ENCODE data around the gene ZNF511. TPM values are rescaled to one million over a fixed set of nuclear protein-coding genes. Genes with fewer than 3 reads are reported as not detected.

ZNF511 gene
- total RNA-seq, 1 donor from 2014 or later: 25.5 TPM

- H3K4me3 Mint-ChIP-seq (ENCODE audit: unreplicated experiment): peak overlapping the region; percentile 20
- no peak overlapping the region for H2AFZ ChIP-seq (ENCODE audit: low read depth, low read length)
- no peak overlapping the region for H3K27ac ChIP-seq (ENCODE audit: low read depth, low read length)
Measured at GRCh38 chr10:133277993-133278576, 30.6 kb upstream of the ZNF511 start.

DNA sequence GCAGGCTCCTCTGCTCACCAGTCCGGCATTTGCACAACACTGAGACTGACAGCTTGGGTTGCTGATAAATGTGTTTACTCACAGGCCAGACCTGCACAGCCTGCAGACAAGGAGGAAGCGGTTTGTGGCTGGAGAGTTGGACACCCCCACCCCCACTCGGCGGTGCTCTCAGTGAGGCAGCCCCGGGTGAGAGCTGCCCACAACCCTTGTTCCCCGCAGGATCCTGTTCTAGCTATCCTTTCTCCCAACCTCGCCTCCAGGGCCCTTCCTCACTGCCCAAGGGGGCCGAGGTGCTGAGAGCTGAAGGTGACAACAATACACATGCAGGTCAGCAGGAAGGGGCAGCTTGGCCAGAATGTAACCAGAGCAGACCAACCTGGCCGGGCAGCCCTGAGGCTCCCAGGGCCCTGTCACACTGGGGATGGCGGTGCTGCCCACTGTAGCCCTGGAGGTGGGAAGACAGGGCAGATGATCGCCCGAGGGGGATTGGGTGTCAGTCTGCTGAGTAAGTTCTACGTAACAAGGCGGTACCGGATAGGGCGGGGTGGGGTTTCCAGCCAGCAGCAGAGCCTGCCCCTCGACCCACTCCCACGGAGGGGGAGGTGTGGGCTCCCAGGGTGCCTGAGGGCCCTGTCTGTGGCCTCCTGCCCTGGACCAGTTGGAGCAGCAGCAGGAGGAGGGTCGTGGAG, 30.0 kb upstream of the ZNF511 start:
- peaks cover 15% of the 10 kb centered on the region for H3K4me1 Mint-ChIP-seq (ENCODE audit: low read depth, unreplicated experiment)
- Histone ChIP-seq H3K4me1 (ENCODE audit: insufficient read depth, low read length) (peaks cover 23% of the 10 kb centered on the region), H3K4me3 (ENCODE audit: insufficient read depth, low read depth, low read length) (no peak overlapping the region), H3K27me3 (ENCODE audit: insufficient read depth, low read length) (peaks cover 3% of the 10 kb centered on the region), H3K36me3 (ENCODE audit: insufficient read depth, low read length) (no peaks in the 10 kb centered on the region), H3K4me2 (ENCODE audit: low read length) (peak overlapping the region; percentile 45), H3K9me3 (ENCODE audit: insufficient read depth, low read depth, low read length) (no peaks in the 10 kb centered on the region), H2AFZ (ENCODE audit: low read depth, low read length) (no peak overlapping the region), H3K79me2 (ENCODE audit: insufficient read depth, low read length) (no peaks in the 10 kb centered on the region), H3K27ac (ENCODE audit: low read depth, low read length) (peak overlapping the region; percentile 2), H3K9ac (ENCODE audit: low read length) (peak overlapping the region; percentile 23), H4K20me1 (ENCODE audit: insufficient read depth, low read length) (peaks cover 28% of the 10 kb centered on the region)
- peak; percentile 71 for DNase-seq (ENCODE audit: low read depth)
- peak overlapping the region; percentile 20 for H3K4me3 Mint-ChIP-seq (ENCODE audit: unreplicated experiment)
- H3K36me3 Mint-ChIP-seq (ENCODE audit: low read depth, unreplicated experiment): peaks cover 5% of the 10 kb centered on the region
- H3K27me3 Mint-ChIP-seq (ENCODE audit: low read depth, unreplicated experiment): peaks cover 4% of the 10 kb centered on the region
- TF ChIP-seq, protein P1, sequence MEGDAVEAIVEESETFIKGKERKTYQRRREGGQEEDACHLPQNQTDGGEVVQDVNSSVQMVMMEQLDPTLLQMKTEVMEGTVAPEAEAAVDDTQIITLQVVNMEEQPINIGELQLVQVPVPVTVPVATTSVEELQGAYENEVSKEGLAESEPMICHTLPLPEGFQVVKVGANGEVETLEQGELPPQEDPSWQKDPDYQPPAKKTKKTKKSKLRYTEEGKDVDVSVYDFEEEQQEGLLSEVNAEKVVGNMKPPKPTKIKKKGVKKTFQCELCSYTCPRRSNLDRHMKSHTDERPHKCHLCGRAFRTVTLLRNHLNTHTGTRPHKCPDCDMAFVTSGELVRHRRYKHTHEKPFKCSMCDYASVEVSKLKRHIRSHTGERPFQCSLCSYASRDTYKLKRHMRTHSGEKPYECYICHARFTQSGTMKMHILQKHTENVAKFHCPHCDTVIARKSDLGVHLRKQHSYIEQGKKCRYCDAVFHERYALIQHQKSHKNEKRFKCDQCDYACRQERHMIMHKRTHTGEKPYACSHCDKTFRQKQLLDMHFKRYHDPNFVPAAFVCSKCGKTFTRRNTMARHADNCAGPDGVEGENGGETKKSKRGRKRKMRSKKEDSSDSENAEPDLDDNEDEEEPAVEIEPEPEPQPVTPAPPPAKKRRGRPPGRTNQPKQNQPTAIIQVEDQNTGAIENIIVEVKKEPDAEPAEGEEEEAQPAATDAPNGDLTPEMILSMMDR (IDR thresholded peaks at IDR 0.05; ENCODE audit: insufficient read depth, low read depth, low read length): no peak
- no peak for TF ChIP-seq EZH2 (IDR thresholded peaks at IDR 0.05; ENCODE audit: insufficient read depth, low read length)
- no peak for FAIRE-seq
- no peaks in the 10 kb centered on the region for H3K9me3 Mint-ChIP-seq (ENCODE audit: unreplicated experiment)
- no peak overlapping the region for H3K27ac Mint-ChIP-seq (ENCODE audit: unreplicated experiment)

More at GRCh38 chr10:133277993-133278576, 30.6 kb upstream of the ZNF511 start:
- Histone ChIP-seq H3K27me3 (ENCODE audit: insufficient read depth, low read length) (peaks cover 3% of the 10 kb centered on the region), H3K9ac (ENCODE audit: low read length) (no peak overlapping the region), H3K36me3 (ENCODE audit: insufficient read depth, low read length) (no peaks in the 10 kb centered on the region), H4K20me1 (ENCODE audit: insufficient read depth, low read length) (peaks cover 28% of the 10 kb centered on the region), H3K4me2 (ENCODE audit: low read length) (peak overlapping the region; percentile 45), H3K9me3 (ENCODE audit: insufficient read depth, low read depth, low read length) (no peaks in the 10 kb centered on the region), H3K79me2 (ENCODE audit: insufficient read depth, low read length) (no peaks in the 10 kb centered on the region), H3K4me1 (ENCODE audit: insufficient read depth, low read length) (peaks cover 23% of the 10 kb centered on the region), H3K4me3 (ENCODE audit: insufficient read depth, low read depth, low read length) (no peak overlapping the region)
- TF ChIP-seq, protein P1 (IDR thresholded peaks at IDR 0.05; ENCODE audit: insufficient read depth, low read depth, low read length): no peak
- no peak for TF ChIP-seq EZH2 (IDR thresholded peaks at IDR 0.05; ENCODE audit: insufficient read depth, low read length)
- FAIRE-seq (no peak), DNase-seq (ENCODE audit: low read depth) (no peak)
- H3K9me3 Mint-ChIP-seq (ENCODE audit: unreplicated experiment): no peaks in the 10 kb centered on the region
- H3K36me3 Mint-ChIP-seq (ENCODE audit: low read depth, unreplicated experiment): peaks cover 5% of the 10 kb centered on the region
- peaks cover 4% of the 10 kb centered on the region for H3K27me3 Mint-ChIP-seq (ENCODE audit: low read depth, unreplicated experiment)
- peaks cover 15% of the 10 kb centered on the region for H3K4me1 Mint-ChIP-seq (ENCODE audit: low read depth, unreplicated experiment)
- H3K27ac Mint-ChIP-seq (ENCODE audit: unreplicated experiment): no peak overlapping the region
